B cell (primary cell): ENCODE measurements around the gene DENND1A. TPM values are rescaled to one million over a fixed set of nuclear protein-coding genes. Genes with fewer than 3 reads are reported as not detected.

Experiments used
- ATAC-seq: fragments of 200-7000 bp; cut with Tn5 transposase; one replicate; pipeline ENCODE4 v1.10.0; 2021; ENCODE audit warnings: low read depth, mild to moderate bottlenecking, moderate number of reproducible peaks, moderate library complexity
- CTCF ChIA-PET: fragments of 350-600 bp; sonication (Branson Sonifier 250); formaldehyde crosslinking; loops from one replicate; lab custom pipeline; 2021; ENCODE audit warnings: antibody characterized with exemption, inconsistent platforms; lab: Charles Lee
- POLR2A ChIA-PET: fragments of 350-600 bp; sonication (Branson Sonifier 250); formaldehyde crosslinking; loops from one replicate; lab custom pipeline; 2021; ENCODE audit warnings: antibody characterized with exemption; lab: Charles Lee
- DNase-seq: peaks from one replicate; pipeline ENCODE4 v3.0.0; 2013
- H2AFZ ChIP-seq: 2 replicates; pipeline ENCODE4 v1.6.1; 2012; ENCODE audit warnings: mild to moderate bottlenecking, low read depth, low read length; ENCODE audit not compliant: insufficient read depth, poor library complexity, severe bottlenecking
- H3K27ac ChIP-seq, 2 donors: 1 replicate in 1 of 2; 2 replicates in 1 of 2; pipeline ENCODE4 v1.5.1; 2012 to 2013; ENCODE audit warnings: low read length in 2 of 2, mild to moderate bottlenecking in 2 of 2, moderate library complexity in 1 of 2
- H3K27me3 ChIP-seq, 4 experiments: fragments of 200-600 bp in 1 of 4; sonication (generic) in 1 of 4; replicated peaks in 1 of 4; 1 replicate in 2 of 4; 2 replicates in 2 of 4; pipeline versions ENCODE4 v1.6.1 to v1.7.0; 2013 to 2016; ENCODE audit warnings: low read length in 3 of 4, mild to moderate bottlenecking in 2 of 4, mixed read lengths in 1 of 4, moderate library complexity in 1 of 4; ENCODE audit not compliant: insufficient read depth in 4 of 4, control insufficient read depth in 3 of 4; ENCODE audit errors: control extremely low read depth in 1 of 4
- H3K36me3 ChIP-seq, 2 experiments: replicated peaks in 1 of 2; 1 replicate in 1 of 2; 2 replicates in 1 of 2; pipeline versions ENCODE4 v1.6.1 to v1.7.1; 2013; ENCODE audit warnings: low read length in 1 of 2; ENCODE audit not compliant: insufficient read depth in 2 of 2, control insufficient read depth in 1 of 2; ENCODE audit errors: control extremely low read depth in 1 of 2, extremely low read depth in 1 of 2
- H3K4me1 ChIP-seq, 2 donors: fragments of 200-600 bp in 1 of 2; sonication (generic) in 1 of 2; 1 replicate in 1 of 2; 2 replicates in 1 of 2; pipeline versions ENCODE4 v1.5.1 to v1.6.1; 2013 to 2017; ENCODE audit warnings: low read length in 2 of 2; ENCODE audit not compliant: control insufficient read depth in 2 of 2, insufficient read depth in 2 of 2
- H3K4me2 ChIP-seq: replicated peaks from 2 replicates; pipeline ENCODE3; 2012; ENCODE audit warnings: mild to moderate bottlenecking, low read depth, low read length; ENCODE audit not compliant: poor library complexity, severe bottlenecking
- H3K4me3 ChIP-seq, 5 experiments: fragments of 200-600 bp in 1 of 5; sonication (generic) in 1 of 5; 1 replicate in 3 of 5; 2 replicates in 2 of 5; pipeline versions ENCODE4 v1.5.1 to v1.7.0; 2011 to 2016; ENCODE audit warnings: low read length in 4 of 5, mild to moderate bottlenecking in 4 of 5, low read depth in 2 of 5, control low read depth in 1 of 5, moderate library complexity in 1 of 5; ENCODE audit not compliant: insufficient read depth in 1 of 5; ENCODE audit errors: control extremely low read depth in 1 of 5, extremely low read depth in 1 of 5
- H3K79me2 ChIP-seq: fragments of 200-600 bp; sonication (generic); one replicate; pipeline ENCODE4 v1.6.0; 2016; ENCODE audit warnings: low read length; ENCODE audit not compliant: control insufficient read depth, insufficient read depth
- H3K9ac ChIP-seq: fragments of 200-600 bp; sonication (generic); 2 replicates; pipeline ENCODE4 v1.6.1; 2017; ENCODE audit warnings: mild to moderate bottlenecking, low read length, moderate library complexity
- H3K9me3 ChIP-seq, 3 donors: one replicate each; pipeline versions ENCODE4 v1.6.1 to v1.7.1; 2013; ENCODE audit warnings: low read length in 2 of 3; ENCODE audit not compliant: control insufficient read depth in 2 of 3, insufficient read depth in 1 of 3; ENCODE audit errors: control extremely low read depth in 1 of 3
- H4K20me1 ChIP-seq: 2 replicates; pipeline ENCODE4 v1.6.0; 2012; ENCODE audit warnings: mild to moderate bottlenecking, low read length; ENCODE audit not compliant: insufficient read depth, control insufficient read depth, poor library complexity, severe bottlenecking
- H3K27ac Mint-ChIP-seq: one replicate; pipeline ENCODE4 v1.8.0; 2021; ENCODE audit warnings: mixed read lengths
- H3K27me3 Mint-ChIP-seq: one replicate; pipeline ENCODE4 v1.8.0; 2021; ENCODE audit warnings: mixed read lengths
- H3K4me1 Mint-ChIP-seq: one replicate; pipeline ENCODE4 v1.8.0; 2021; ENCODE audit warnings: mixed read lengths
- H3K4me3 Mint-ChIP-seq: one replicate; pipeline ENCODE4 v1.8.0; 2021; ENCODE audit warnings: mixed read lengths
- H3K9me3 Mint-ChIP-seq: one replicate; pipeline ENCODE4 v1.8.0; 2022; ENCODE audit warnings: mixed read lengths; ENCODE audit not compliant: insufficient read depth
- CTCF ChIP-seq: fragments of 200-600 bp; IDR thresholded peaks from one replicate; pipeline ENCODE4 v1.8.0; 2022; ENCODE audit warnings: antibody characterized with exemption, mild to moderate bottlenecking
- EZH2 ChIP-seq: IDR thresholded peaks from 2 replicates; pipeline ENCODE4 v1.6.1; 2012; ENCODE audit warnings: borderline replicate concordance, low read depth, mild to moderate bottlenecking, moderate library complexity, low read length; ENCODE audit not compliant: insufficient read depth, poor library complexity, severe bottlenecking
- WGBS: methylation state at CpG from one replicate; pipeline ENCODE4 v1.1.5; 2013; ENCODE audit warnings: missing lambda C conversion rate; ENCODE audit not compliant: insufficient coverage; 5-methylcytosine and 5-hydroxymethylcytosine counted together
- intact Hi-C: fragments of 100-400 bp; cut with micrococcal nuclease; formaldehyde crosslinking; loops from one replicate; pipeline ENCODE4 v1.10.0; 2022
- polyA plus RNA-seq: library from polyadenylated mRNA; depleted of rRNA; stranded (reverse); fragments of >200 nt; gene quantifications from 2 replicates; pipeline ENCODE4 v1.2.3, GENCODE V29; 2012
- total RNA-seq, 2 donors: library from RNA; stranded (reverse); fragments of 120-200 nt in 1 of 2; gene quantifications; 1 replicate in 1 of 2; 2 replicates in 1 of 2; pipeline versions ENCODE4 v1.2.3 to v1.2.4, GENCODE V29; 2013 to 2022

DENND1A gene
- total and polyA plus RNA-seq, 2 donors (not counting 1 experiment from before 2014, with no cell fraction given): 10.8 to 26.0 TPM

- Mint-ChIP-seq H3K9me3 (no peaks in the 10 kb centered on the region), H3K4me1 (no peaks in the 10 kb centered on the region), H3K27me3 (no peaks in the 10 kb centered on the region), H3K27ac (no peak overlapping the region), H3K4me3 (no peak overlapping the region)
- CTCF ChIA-PET: no interaction called here
- no peak for DNase-seq
- H3K9me3 ChIP-seq: no peaks in the 10 kb centered on the region
- POLR2A ChIA-PET: no interaction called here
- WGBS: 86% methylated on average over 4 of the region's 5 CpGs
- H3K4me1 ChIP-seq: no peaks in the 10 kb centered on the region
- intact Hi-C loops: no loop called here
- no peak overlapping the region for H3K27ac ChIP-seq
- H3K4me3 ChIP-seq: no peak overlapping the region
- H4K20me1 ChIP-seq: no peaks in the 10 kb centered on the region
- H3K27me3 ChIP-seq: no peaks in the 10 kb centered on the region
- TF ChIP-seq EZH2: no peak
- TF ChIP-seq CTCF: no peak
- H3K36me3 ChIP-seq: peaks cover 0 to 2% of the 10 kb centered on the region in 2 experiments
- no peak overlapping the region for H2AFZ ChIP-seq
- no peak overlapping the region for H3K4me2 ChIP-seq
- ATAC-seq: no peak
- no peak overlapping the region for H3K9ac ChIP-seq
- H3K79me2 ChIP-seq: no peaks in the 10 kb centered on the region
These were observed 450.8 kb downstream of the DENND1A start for GRCh38 chr9:123478967-123479602.

GRCh38 chr9:123478160-123478559 lies 451.8 kb downstream of the DENND1A start:
- peaks cover 0 to 2% of the 10 kb centered on the region in 2 experiments for H3K36me3 ChIP-seq
- no peaks in the 10 kb centered on the region for H3K27me3 ChIP-seq
- 98% methylated on average over 5 of the region's 6 CpGs for WGBS
- no peaks in the 10 kb centered on the region for H3K27me3 Mint-ChIP-seq
- no peaks in the 10 kb centered on the region for H4K20me1 ChIP-seq
- H3K27ac Mint-ChIP-seq: no peak overlapping the region
- no peaks in the 10 kb centered on the region for H3K4me1 ChIP-seq
- TF ChIP-seq CTCF (no peak), EZH2 (no peak)
- H3K4me1 Mint-ChIP-seq: no peaks in the 10 kb centered on the region
- ATAC-seq (no peak), DNase-seq (no peak)
- no peaks in the 10 kb centered on the region for H3K9me3 ChIP-seq
- H3K4me2 ChIP-seq: no peak overlapping the region
- H3K9me3 Mint-ChIP-seq: no peaks in the 10 kb centered on the region
- H2AFZ ChIP-seq: no peak overlapping the region
- ChIA-PET CTCF (no interaction called here), POLR2A (no interaction called here)
- intact Hi-C loops: no loop called here
- H3K27ac ChIP-seq: no peak overlapping the region
- no peak overlapping the region for H3K9ac ChIP-seq
- no peak overlapping the region for H3K4me3 ChIP-seq
- no peaks in the 10 kb centered on the region for H3K79me2 ChIP-seq
- H3K4me3 Mint-ChIP-seq: no peak overlapping the region
